Right kidney (tissue), 1 donor: ENCODE results near the gene DROSHA.

ENCODE experiments used
- DNase-seq: peaks from one replicate; pipeline ENCODE4 v3.0.0-alpha.2; 2016

Gene DROSHA

DNA sequence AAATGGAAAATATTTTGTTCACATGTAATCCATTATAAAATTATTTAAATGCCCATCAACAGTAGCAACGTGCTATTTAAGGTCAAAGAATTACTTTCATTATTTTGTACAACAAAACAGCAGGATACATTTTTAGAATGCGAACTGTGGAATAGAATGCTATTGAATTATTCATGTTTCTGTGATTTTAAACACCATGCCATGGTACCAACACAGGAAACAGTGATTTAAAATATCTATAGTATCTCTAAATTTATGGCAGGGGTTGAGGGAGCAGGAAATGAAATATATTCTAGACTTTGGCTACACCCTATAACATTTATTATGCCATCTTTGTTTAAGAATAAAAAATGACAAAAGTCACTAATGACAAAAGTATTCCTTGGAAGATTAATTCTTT is 62.4 kb downstream of the DROSHA start:
- no peak for DNase-seq

DNA sequence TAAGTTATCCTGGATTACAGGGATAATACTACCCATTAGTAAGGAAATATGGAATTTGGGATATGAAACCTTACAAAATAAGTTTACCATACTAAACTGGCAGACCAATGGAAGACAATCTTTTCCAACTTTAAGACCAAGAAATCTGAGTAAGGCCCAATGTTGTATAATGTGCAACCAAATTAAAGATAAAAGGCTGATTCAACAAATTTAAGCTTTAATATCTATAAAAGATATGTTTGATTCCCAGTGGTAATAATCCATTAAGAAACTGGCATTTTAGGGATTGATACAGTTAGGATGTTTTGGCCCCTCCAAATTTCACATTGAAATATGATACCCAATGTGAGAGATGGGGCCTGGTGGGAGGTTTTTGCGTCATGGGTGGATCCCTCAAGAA is 66.6 kb downstream of the DROSHA start:
- DNase-seq = no peak

DNA sequence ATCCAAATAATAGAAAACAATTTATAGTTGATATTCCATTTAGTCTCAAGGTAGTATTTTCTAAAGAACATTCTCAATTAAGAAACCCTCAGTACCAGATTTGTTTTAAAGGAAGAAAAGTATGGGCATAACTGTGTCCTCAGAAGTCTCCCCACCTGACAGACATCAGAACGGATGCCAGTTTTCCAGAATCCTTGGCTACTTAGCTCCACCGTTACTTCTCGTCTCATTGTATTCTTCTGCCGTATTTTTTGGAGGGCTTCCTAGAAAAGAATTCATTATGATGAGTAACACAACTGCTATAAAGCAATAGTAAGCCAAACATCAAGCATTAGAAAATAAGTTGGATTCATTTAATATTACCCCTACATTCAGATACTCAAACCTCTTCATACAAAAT is 67.8 kb downstream of the DROSHA start:
- no peak for DNase-seq

DNA sequence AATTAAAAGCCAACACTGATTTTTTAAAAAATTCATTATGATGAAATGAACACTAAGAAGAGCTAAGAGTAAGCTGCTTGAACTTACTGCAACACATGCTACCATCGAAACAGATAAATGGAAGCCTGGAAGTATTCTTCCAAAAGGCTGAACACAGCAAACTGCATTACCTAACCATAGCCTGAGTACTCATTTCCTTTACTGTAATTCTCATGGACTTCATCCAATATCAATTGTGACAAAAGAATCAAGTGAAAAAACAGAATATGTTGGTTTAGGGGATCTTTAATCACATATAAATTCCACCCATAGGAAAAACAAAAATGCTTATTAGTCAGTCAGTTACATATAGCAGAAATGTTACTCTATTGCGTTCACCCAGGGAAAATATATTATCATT is 68.5 kb downstream of the DROSHA start:
- no peak for DNase-seq

DNA sequence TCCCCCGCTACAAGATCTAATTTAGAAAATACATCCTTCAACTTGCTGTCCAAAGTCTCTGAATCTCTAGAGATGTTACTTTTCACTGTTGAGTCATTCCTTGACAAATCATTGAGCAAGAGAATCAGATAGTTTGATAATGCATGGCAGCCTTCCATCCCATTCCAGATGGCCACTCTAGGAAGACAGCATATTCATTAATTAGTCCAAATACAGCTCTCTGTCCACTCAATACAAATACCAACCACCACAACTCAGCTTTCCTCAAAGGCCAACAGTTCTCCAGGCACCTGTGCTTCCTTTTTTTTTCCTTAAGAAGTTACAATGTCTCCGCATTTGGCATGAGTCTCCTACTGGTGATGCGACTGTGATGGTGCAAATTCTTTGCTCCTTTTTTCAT is 72.3 kb downstream of the DROSHA start:
- no peak for DNase-seq

DNA sequence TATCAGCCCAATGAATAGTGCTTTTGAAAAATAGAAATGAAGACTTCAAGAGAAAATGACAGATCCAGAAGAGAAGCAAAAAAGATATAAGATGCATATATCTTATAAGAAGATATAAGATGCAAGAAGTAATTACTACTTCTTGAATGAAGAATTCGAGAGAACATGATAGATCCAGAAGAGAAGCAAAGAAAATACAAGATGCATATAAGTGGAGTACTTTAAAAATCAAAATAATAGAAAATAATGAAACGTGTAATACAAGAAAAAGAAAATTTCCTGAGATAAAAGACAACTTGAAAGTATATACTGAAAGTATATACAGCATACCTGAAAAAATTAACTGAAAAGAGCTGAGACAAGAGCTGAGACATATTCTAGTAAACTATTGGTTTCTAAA is 76.7 kb downstream of the DROSHA start:
- DNase-seq = no peak

DNA sequence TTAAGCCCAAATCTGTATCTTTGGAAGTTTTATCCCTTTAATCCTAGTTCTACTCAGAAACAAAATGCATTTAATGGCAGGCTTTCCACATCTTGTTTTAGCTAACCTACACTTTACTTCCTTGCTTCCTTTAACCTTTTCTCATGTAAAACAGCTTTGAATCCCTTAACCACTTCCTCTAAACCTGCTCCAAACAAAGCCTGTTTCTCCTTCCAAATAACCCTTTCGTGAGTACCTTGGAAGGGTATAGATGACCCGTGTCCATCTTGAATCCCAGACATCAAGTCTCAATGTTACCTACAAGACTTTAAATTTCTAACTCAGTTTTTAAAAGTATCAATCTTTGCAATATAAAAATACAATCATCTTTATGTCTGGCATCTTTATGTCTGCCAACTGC is 78.4 kb downstream of the DROSHA start:
- no peak for DNase-seq

DNA sequence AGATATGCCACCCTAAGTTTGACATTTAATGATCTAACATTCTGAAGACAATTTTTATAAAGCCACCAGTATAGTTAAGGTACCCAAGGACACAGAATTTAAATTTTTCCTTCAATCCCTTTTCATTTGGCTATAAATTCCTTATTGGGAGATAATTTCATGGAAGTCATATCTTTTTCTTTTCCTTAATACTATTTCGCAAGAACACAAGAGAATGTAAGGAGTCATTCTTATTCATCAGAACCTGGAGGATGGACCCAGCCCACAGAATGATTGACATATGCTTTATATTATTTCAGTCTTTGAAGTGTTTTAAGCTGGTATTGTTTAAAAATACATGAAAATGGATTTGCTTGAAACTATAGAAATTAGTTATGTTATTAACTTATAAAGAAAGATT is 79.6 kb downstream of the DROSHA start:
- DNase-seq = no peak

DNA sequence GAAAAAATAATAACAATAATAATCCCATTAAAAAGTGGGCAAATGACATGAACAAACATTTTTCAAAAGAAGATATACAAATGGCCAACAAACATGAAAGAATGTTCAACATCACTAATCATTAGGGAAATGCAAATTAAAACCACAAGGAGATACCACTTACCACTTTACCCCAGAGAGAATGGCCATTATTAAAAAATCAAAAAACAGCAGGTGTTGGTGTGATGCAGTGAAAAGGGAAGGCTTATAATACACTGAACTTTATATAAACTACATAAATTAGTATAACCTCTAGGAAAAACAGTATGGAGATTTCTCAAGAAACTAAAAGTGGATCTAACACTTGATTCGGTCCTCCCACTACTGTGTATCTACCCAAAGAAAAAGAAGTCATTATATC is 81.9 kb downstream of the DROSHA start:
- no peak for DNase-seq

DNA sequence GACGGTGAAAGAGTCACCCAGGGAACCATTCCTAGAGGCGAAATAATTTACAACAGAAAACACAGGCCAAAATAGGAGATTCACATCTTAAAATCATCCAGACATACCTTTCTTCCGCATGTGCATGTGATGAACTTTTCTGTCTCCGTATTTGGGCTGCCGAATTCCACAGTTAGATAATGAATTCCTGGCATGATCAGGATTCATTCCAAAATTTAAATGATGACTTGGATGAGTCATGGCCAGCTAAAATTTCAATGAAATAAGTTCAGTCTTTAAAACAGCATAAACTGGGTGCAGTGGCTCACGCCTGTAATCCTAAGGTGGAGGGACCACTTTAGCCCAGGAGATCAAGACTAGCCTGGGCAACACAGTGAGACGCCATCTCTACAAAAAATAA is 82.7 kb downstream of the DROSHA start:
- DNase-seq = no peak

DNA sequence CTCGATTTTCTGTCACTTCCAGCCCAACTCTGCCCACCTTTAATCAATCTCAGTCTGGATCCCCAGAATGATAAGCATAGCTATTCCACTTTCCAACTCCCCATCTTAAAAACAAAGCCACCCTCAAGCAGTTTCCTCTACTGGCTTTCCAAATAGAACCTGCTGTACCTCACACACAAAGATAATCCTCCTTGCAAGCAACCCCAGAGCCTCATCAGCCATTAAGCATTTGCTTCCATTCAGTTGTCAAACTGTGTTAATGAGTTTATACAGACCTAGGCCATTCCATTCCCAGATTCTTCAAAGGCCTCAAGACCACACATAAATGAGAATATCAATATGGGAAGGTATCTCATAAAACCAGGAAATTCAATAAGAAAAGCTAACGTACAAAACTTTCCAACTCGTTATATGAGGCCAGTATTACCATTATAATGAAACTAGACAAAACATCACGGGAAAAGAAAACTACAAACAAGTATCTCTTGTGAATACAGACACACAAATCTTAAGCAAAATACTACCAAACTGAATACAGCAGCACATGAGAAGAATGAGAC is 86.8 kb downstream of the DROSHA start:
- no peak for DNase-seq

DNA sequence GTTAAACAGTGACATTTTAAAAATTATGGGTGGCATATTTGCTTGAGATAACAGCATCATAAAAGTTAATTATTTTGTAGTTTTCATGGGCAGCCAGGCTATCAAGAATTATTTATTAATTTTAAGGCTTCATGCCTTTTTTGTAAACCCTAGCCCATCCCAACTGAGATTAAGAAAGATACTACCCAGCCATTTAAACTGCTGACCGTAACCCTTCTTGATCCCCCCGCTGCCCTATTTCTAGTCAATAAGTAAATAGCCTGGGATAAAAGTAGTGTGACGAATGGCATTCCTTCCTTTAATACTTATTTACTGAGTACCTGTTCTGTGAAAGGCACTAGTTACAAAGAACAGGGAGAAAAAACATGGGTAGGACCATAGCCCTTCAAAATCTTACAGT is 88.3 kb downstream of the DROSHA start:
- DNase-seq = no peak

DNA sequence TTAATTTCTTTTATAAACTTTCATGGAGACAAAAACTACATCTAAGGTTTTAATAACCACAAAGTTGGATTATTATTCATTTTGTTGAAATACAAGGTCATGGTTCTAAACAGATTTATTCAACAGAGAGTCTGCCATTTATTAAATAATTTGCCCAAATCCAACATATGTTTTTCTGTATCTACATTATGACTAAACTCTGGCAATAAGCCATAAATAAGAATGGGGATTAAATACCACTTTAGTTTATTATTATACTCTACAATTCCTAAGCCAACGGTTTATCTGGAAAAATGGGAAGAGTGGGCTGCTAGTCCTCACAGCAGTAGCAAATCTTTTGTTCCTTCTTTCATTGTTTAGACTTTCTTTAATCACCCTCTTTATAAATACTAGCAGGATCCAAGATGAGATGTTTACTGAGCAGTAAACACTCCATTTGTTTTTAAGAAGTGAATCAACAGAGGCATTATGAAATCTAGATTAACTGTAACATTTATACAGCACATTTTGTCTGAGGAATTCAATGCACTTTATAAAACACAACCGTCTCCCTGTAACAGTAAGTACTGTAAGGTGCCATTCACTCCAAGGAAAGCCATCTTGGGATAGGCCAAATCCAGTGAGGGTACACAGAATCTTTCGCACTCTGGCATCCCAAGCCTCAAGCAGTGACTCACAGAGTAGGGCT is 89.7 kb downstream of the DROSHA start:
- DNase-seq = no peak

DNA sequence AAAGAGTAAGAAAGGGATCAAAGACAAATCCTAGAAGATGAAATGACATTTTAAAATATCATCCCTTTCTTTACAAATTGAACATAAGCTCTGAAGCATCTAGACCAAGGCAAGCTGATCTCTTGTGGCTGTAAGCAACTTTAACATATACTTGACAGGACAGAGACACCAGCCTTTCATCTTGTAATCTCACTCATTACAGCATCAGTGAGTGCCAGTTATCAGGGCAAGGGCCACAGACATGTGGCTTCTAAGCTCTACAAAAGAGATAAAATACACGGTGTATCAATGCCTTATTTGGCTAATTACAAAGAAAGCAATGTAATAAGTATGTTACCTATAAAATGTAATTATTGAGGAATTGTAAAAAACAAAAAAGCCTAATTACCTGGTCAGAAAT is 95.0 kb downstream of the DROSHA start:
- DNase-seq = no peak

DNA sequence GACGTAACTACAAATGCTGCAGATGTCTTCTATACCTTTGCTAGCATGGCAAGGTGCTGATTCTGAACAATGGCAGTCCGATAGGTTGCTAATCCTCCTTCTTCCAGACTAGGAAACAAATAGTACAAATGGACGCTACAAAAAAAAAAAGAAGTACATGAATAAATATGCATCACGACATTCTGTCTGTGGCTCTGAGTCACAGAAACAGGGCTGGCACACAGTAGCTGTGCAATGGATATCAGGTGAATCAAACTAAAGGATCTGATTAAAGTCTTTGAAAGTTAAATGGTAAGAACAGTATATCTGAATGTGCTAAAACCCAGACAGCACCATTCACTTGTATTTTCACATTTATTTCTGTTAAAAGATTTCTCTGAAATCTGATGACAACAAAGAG is 96.2 kb downstream of the DROSHA start:
- no peak for DNase-seq

DNA sequence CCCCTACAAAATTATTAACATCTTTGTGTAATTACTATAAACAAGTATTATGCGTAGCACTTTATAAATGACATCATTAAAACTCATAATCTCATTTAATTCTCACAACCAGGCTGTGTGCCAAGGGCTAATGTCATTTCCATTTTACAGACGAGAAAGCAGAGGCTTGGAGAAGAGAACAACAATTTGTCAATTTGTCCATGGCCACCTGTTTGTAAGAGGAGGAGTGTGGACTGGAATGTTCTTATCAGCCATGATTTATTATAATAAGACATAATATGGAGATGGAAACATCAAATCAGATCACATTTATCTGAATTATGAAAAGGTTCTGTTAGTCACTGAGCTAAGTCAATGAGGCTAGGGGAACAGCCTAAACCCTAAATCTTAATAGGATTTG is 97.0 kb downstream of the DROSHA start:
- no peak for DNase-seq

DNA sequence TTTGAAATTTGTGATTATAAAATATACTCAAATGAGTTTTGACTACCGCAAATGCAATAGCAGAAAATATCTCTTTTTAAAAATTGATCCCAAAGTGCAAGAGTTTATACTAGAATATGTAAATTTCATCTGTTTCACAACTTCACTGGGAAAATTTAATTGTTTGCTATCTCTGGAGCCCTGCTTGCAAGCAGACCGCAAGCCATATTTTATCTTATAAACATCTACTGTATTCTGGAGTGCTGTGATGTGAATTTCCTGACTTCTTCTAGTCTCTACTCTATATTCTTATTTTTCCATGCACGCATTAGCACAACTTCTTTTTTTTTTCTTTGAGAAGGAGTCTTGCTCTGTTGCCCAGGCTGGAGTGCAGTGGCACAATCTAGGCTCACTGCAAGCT is 98.7 kb downstream of the DROSHA start:
- no peak for DNase-seq

DNA sequence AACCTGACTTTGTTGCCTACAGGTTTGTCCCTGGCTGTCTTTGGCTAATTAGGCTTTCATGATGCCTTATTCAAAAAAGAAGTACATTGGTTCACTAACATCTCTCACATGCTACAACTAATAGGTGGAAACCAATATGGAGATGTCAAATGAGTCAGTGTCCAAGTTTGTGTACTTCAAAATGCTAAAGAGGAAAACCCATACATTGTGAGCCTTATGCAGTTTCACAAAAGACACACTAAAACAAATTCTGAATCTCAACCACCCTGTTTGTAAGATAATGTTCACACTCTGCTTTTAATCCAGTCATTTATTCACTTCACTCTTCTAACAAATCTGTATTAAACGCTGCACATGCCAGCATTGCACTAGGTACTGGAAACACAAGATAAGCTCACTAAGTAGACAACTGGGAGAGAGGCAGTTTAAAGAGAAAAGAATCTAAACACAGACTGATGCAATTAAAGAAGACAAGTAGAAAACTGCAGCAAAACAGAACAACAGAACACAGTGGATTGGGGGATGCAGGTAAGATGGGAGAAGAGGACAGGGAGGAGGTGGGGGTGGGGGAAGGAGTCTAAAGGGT is 104.1 kb downstream of the DROSHA start:
- DNase-seq = no peak

DNA sequence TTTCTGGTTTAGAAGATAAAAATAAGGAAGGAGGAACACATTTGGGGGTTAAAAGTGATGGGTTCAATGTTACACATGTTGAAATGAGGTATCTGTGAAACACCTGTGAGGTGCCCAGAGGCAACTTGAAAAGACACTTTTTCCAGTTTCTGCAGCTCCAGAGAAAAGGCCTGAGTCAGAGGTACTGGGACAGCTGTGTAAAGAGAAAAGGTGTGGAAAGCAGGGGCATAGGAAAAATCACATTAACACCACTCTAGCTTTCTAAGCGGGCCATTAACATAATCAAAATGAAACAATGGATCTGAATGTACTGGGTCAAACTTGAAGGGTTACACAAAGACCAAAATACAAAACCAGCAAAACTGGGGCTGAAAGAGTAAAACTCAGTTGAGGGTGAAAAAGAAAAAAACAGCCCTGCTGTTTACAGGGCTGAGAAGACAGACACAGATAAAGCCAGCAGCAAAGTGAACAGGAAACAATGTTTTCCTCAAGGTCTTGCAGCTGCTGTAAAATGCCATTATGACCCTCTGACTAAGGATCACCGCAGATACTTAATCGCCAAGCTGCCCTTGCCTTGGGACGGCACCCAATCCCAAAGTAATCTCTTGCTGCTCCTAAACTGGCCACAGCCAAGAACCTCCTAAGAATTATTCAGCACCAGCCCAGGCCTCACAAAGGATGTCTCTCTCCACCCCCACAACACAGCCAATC is 104.7 kb downstream of the DROSHA start:
- DNase-seq = no peak

DNA sequence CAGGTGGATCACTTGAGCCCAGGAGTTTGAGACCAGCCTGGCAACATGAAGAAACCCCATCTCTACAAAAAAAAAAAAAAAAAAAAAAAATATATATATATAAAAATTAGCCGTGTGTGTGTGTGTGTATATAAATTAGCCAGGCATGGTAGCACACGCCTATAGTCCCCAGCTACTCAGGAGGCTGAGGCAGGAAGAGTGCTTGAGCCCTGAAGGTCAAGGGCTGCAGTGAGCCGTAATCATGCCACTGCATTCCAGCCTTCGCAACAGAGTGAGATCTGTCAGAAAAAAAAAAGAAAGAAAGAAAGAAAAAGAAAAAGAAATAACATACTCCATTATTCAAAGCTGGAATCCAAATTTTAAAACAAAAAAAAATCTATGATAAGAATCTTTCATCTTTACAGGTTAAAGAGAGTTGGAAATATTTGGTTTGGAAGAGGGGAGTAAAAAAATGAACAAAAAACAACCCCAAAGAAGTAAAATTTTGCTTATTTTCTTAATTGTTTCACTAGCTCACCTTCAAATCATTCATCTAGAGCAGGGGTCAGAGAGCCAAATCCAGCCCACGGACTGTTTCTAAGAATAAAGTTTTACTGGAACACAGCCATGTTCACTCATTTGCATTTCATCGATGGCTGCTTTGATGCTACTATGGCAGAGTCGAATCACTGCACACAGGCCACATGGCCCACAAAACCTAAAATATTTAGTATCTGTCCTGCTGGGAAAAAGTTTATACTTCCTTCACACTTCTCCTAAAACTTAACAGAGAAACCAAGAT is 109.9 kb downstream of the DROSHA start:
- DNase-seq = no peak

DNA sequence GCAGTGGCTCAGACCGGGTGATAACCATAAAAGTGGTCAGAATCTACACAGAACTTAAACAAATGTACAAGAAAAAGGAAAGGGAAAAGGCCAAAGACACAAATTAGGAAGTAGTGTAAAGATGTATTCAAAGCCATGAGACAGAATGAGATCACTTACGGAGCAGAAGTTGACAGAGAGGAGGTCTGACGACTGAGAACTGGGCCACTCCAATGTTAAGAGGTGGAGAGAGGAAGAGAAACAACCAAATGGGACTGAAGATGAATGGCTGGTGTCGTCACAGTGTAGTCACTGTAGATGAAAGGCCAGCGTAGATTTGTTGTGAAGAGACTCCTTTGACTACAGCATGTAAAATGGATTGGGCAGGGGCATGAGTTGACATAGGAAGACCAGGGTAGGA is 114.4 kb downstream of the DROSHA start:
- DNase-seq = no peak

DNA sequence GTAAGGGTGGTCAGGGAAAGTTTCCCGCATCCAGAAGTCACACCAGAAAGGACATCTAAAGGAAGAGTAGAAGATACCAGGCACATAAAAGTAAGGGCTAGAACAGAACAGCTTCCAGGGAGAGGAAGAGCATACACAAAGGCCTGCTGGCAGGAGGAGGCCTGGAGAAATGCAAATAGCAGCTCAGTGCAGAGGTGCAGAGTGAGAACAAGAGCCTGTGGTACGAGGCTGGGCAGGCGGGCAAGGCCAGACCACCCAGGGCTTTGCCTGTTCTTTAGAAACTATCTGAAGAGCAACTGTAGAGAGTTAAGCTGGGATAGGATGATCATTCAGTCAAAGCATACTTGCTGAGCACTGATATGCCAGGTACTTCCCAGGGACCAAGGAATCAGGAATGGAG is 115.3 kb downstream of the DROSHA start:
- DNase-seq = no peak

DNA sequence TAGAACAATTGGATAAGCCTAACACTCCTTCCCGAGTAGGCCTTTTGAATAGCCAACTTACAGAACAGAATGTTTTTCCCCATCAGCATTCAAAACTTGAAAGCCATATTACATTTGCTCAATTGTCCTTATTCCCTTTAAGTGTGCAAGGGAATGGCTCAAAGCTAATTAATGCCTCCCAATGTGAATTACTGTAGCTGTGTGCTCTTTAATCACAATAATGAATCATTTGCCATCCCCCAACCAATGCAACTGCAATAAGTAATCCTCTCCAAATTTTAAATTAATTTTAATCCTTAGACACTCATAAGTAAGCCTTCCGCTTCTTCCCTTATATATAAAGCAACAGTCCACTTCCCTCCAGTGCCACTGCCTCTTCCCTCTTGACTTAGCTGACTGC is 115.9 kb downstream of the DROSHA start:
- DNase-seq = no peak
